SK-N-SH (cell line): ENCODE data around the gene NBEA. TPM values are rescaled to one million over a fixed set of nuclear protein-coding genes. Genes with fewer than 3 reads are reported as not detected.

ENCODE experiments used
- CTCF ChIA-PET: fragments of 300-600, 350-600 bp; formaldehyde crosslinking; extraction: SDS; loops from one replicate; lab custom pipeline; 2021; lab: Yijun Ruan, JAX
- POLR2A ChIA-PET: fragments of 350-600 bp; sonication (Branson Sonifier 250); formaldehyde crosslinking; extraction: SDS; loops from one replicate; lab custom pipeline; 2020; ENCODE audit warnings: antibody characterized with exemption, inconsistent platforms; lab: Yijun Ruan, JAX
- DNase-seq: peaks from one replicate; pipeline ENCODE4 v3.0.0; 2012
- H2AFZ ChIP-seq: fragments of 200-600 bp; sonication (generic); 2 replicates; pipeline ENCODE4 v1.8.1; 2016; ENCODE audit warnings: antibody characterized with exemption, mild to moderate bottlenecking, low read depth
- H3F3A ChIP-seq: fragments of 200-600 bp; sonication (generic); replicated peaks from 2 replicates; pipeline ENCODE3; 2016; ENCODE audit warnings: antibody characterized with exemption, mild to moderate bottlenecking; ENCODE audit not compliant: insufficient read depth
- H3K27ac ChIP-seq, 2 experiments: fragments of 200-500 bp in 1 of 2; fragments of 200-600 bp in 1 of 2; sonication (Bioruptor generic) in 1 of 2; sonication (generic), shearing (Covaris generic) in 1 of 2; 2 replicates each; pipeline versions ENCODE4 v1.5.1 to v1.6.1; 2014 to 2016; ENCODE audit warnings: low read depth in 2 of 2, inconsistent platforms in 1 of 2, low read length in 1 of 2, mild to moderate bottlenecking in 1 of 2, mixed read lengths in 1 of 2
- H3K27me3 ChIP-seq: fragments of 200-600 bp; sonication (generic), shearing (Covaris generic); 2 replicates; pipeline ENCODE4 v1.6.1; 2016; ENCODE audit warnings: mixed run types; ENCODE audit not compliant: insufficient read depth
- H3K36me3 ChIP-seq, 2 experiments: fragments of 200-500 bp in 1 of 2; fragments of 200-600 bp in 1 of 2; sonication (Bioruptor generic) in 1 of 2; sonication (generic) in 1 of 2; replicated peaks in 1 of 2; 2 replicates each; pipeline versions ENCODE3 to v1.5.1; 2014 to 2016; ENCODE audit warnings: low read length in 1 of 2, mild to moderate bottlenecking in 1 of 2; ENCODE audit not compliant: insufficient read depth in 2 of 2, control insufficient read depth in 1 of 2
- H3K4me1 ChIP-seq, 2 experiments: fragments of 200-500 bp in 1 of 2; fragments of 200-600 bp in 1 of 2; sonication (Bioruptor generic) in 1 of 2; sonication (generic), shearing (Covaris generic) in 1 of 2; 2 replicates each; pipeline versions ENCODE4 v1.5.1 to v1.6.1; 2014 to 2016; ENCODE audit warnings: low read depth in 1 of 2, low read length in 1 of 2, mixed run types in 1 of 2; ENCODE audit not compliant: insufficient read depth in 2 of 2, control insufficient read depth in 1 of 2
- H3K4me2 ChIP-seq: fragments of 200-600 bp; sonication (generic), shearing (Covaris generic); 2 replicates; pipeline ENCODE4 v1.6.1; 2017; ENCODE audit warnings: mixed run types
- H3K4me3 ChIP-seq, 2 experiments: fragments of 200-500 bp in 1 of 2; fragments of 200-600 bp in 1 of 2; sonication (Bioruptor generic) in 1 of 2; sonication (generic), shearing (Covaris generic) in 1 of 2; 2 replicates each; pipeline versions ENCODE4 v1.5.1 to v1.8.1; 2014 to 2016; ENCODE audit warnings: low read depth in 2 of 2, inconsistent platforms in 1 of 2, low read length in 1 of 2, mild to moderate bottlenecking in 1 of 2, mixed read lengths in 1 of 2, moderate library complexity in 1 of 2
- H3K79me2 ChIP-seq: fragments of 200-600 bp; sonication (generic); 2 replicates; pipeline ENCODE4 v1.8.1; 2017; ENCODE audit warnings: mild to moderate bottlenecking; ENCODE audit not compliant: insufficient read depth
- H3K9ac ChIP-seq: fragments of 200-600 bp; sonication (generic); 2 replicates; pipeline ENCODE4 v1.6.1; 2017; ENCODE audit warnings: mixed run types
- H3K9me2 ChIP-seq: fragments of 200-600 bp; sonication (generic); 2 replicates; pipeline ENCODE4 v1.6.1; 2017; ENCODE audit warnings: mixed run types
- H3K9me3 ChIP-seq: fragments of 200-600 bp; sonication (generic); 2 replicates; pipeline ENCODE4 v1.6.1; 2017; ENCODE audit warnings: mixed run types, mild to moderate bottlenecking, moderate library complexity
- H4K20me1 ChIP-seq: fragments of 200-600 bp; sonication (generic); 2 replicates; pipeline ENCODE4 v1.6.1; 2017; ENCODE audit warnings: mild to moderate bottlenecking, mixed run types; ENCODE audit not compliant: insufficient read depth
- CTCF ChIP-seq: fragments of 200-600 bp; sonication (generic); IDR thresholded peaks from 2 replicates; pipeline ENCODE4 v1.6.1; 2017; ENCODE audit warnings: antibody characterized with exemption, mild to moderate bottlenecking, moderate library complexity
- EP300 ChIP-seq, 2 experiments: IDR thresholded peaks; 2 replicates each; pipeline versions ENCODE4 v1.4.0 to v1.6.1; 2012; ENCODE audit warnings: borderline replicate concordance in 1 of 2, low read depth in 1 of 2, low read length in 1 of 2
- FOSL2 ChIP-seq: IDR thresholded peaks from 2 replicates; pipeline ENCODE4 v1.4.0; 2012; ENCODE audit warnings: low read depth, mild to moderate bottlenecking, moderate library complexity, borderline replicate concordance
- FOXM1 ChIP-seq: IDR thresholded peaks from 2 replicates; pipeline ENCODE4 v1.4.0; 2012; ENCODE audit warnings: low read depth, mild to moderate bottlenecking
- GABPA ChIP-seq: IDR thresholded peaks from 2 replicates; pipeline ENCODE4 v1.4.0; 2012; ENCODE audit warnings: low read depth, mild to moderate bottlenecking
- NFIC ChIP-seq: IDR thresholded peaks from 2 replicates; pipeline ENCODE4 v1.4.0; 2012; ENCODE audit warnings: borderline replicate concordance
- NRF1 ChIP-seq: IDR thresholded peaks from 2 replicates; pipeline ENCODE4 v1.6.1; 2012; ENCODE audit warnings: low read depth, mild to moderate bottlenecking, low read length
- RFX5 ChIP-seq: IDR thresholded peaks from 2 replicates; pipeline ENCODE4 v1.6.1; 2012; ENCODE audit warnings: mild to moderate bottlenecking, improper control_type of control experiment, low read length
- SIN3A ChIP-seq: IDR thresholded peaks from 2 replicates; pipeline ENCODE4 v1.6.1; 2012; ENCODE audit warnings: low read depth, mild to moderate bottlenecking, low read length, moderate library complexity, borderline replicate concordance
- SMC3 ChIP-seq: IDR thresholded peaks from 2 replicates; pipeline ENCODE4 v1.6.1; 2012; ENCODE audit warnings: low read depth, low read length, improper control_type of control experiment
- TAF1 ChIP-seq: IDR thresholded peaks from 2 replicates; pipeline ENCODE4 v1.6.1; 2012; ENCODE audit warnings: low read depth, mild to moderate bottlenecking, low read length, moderate library complexity, borderline replicate concordance
- TCF12 ChIP-seq: IDR thresholded peaks from 2 replicates; pipeline ENCODE4 v1.4.0; 2012
- WGBS: methylation state at CpG from one replicate; pipeline ENCODE4 v1.1.6; 2017; ENCODE audit warnings: low lambda C conversion rate; 5-methylcytosine and 5-hydroxymethylcytosine counted together
- polyA plus RNA-seq, 3 experiments: library from polyadenylated mRNA; depleted of rRNA; stranded (reverse); fragments of >200 nt; gene quantifications; 2 replicates each; pipeline ENCODE4 v1.2.3, GENCODE V29; 2012
- TF ChIP-seq, protein P1 (sequence below): IDR thresholded peaks from 2 replicates; pipeline ENCODE4 v1.4.0; 2012; ENCODE audit warnings: low read depth, borderline replicate concordance

Gene NBEA
- polyA plus RNA-seq, 1 of the 3 experiments (the other 2 are of a cell fraction): 12.3 TPM

DNA sequence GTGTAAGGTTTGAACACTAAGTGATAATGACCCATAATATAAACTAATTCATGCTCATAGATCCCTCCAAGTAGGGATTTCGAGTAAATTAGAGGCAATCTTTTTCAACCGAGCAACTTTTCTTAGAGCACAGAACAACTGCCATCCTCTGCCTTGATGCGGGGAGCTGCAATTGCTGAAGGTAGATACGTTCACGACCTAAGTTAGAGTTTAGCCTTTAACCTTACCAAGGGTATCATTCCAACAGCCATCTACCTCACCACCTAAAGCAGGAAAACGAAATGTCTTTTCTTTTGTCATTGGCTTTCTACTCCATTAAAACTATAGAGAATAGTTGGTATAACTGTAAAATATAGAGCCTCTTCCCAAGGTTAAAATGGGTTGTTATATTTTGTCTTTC lies 42.2 kb upstream of the NBEA start:
- H3K4me3 ChIP-seq: no peak overlapping the region
- no peak overlapping the region for H2AFZ ChIP-seq
- H3K4me1 ChIP-seq: no peaks in the 10 kb centered on the region; a peak in 1 of 4 replicates
- H3K4me2 ChIP-seq: no peak overlapping the region
- TF ChIP-seq FOXM1 (no peak), SIN3A (no peak), FOSL2 (no peak), GABPA (no peak), NFIC (no peak), TCF12 (no peak)
- TF ChIP-seq, protein P1, sequence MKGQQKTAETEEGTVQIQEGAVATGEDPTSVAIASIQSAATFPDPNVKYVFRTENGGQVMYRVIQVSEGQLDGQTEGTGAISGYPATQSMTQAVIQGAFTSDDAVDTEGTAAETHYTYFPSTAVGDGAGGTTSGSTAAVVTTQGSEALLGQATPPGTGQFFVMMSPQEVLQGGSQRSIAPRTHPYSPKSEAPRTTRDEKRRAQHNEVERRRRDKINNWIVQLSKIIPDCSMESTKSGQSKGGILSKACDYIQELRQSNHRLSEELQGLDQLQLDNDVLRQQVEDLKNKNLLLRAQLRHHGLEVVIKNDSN: no peak
- POLR2A ChIA-PET: no interaction called here
- H3F3A ChIP-seq: no peaks in the 10 kb centered on the region
- H3K27me3 ChIP-seq: no peaks in the 10 kb centered on the region
- no peak overlapping the region for H3K9ac ChIP-seq
- H3K9me3 ChIP-seq: no peaks in the 10 kb centered on the region
- CTCF ChIA-PET: no interaction called here
- H3K9me2 ChIP-seq: no peaks in the 10 kb centered on the region
- no peaks in the 10 kb centered on the region for H4K20me1 ChIP-seq
- H3K79me2 ChIP-seq: no peaks in the 10 kb centered on the region
- H3K36me3 ChIP-seq: no peaks in the 10 kb centered on the region
- 64% methylated on average over 6 of the region's 6 CpGs for WGBS
- H3K27ac ChIP-seq: no peak overlapping the region
- no peak for DNase-seq

DNA sequence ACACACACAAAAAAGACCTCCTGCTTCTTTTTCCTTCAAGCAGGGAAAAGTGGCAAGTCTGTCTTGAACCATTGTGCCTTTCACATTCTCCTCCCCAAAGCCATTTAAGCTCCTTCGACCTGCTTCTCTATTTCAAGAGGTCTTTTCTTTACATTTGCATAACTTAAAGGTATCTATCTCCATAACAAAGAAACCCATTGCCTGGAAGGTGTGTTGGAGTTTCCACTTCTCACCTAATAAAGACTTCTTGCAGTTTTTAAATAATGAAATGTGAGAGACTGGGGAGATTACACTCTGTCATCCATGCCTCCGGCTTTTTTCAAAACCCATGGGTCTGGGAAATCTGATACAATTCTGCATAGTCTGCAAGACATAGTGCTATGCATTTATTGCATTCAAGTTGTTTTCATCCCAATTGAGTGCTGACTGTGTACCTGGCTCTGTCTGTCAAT lies 41.8 kb upstream of the NBEA start:
- Histone ChIP-seq H3K4me2 (no peak overlapping the region), H3K27ac (no peak overlapping the region), H3K79me2 (no peaks in the 10 kb centered on the region), H3K9me3 (no peaks in the 10 kb centered on the region), H3F3A (no peaks in the 10 kb centered on the region), H4K20me1 (no peaks in the 10 kb centered on the region), H3K4me1 (no peaks in the 10 kb centered on the region; a peak in 1 of 4 replicates), H3K36me3 (no peaks in the 10 kb centered on the region), H3K9ac (no peak overlapping the region), H2AFZ (no peak overlapping the region), H3K4me3 (no peak overlapping the region), H3K9me2 (no peaks in the 10 kb centered on the region), H3K27me3 (no peaks in the 10 kb centered on the region)
- ChIA-PET CTCF (no interaction called here), POLR2A (no interaction called here)
- 60% methylated on average over 2 of the region's 2 CpGs for WGBS
- no peak for TF ChIP-seq SMC3
- no peak for TF ChIP-seq TCF12
- DNase-seq: no peak

- Histone ChIP-seq H3K4me1 (no peaks in the 10 kb centered on the region; a peak in 1 of 4 replicates), H3F3A (no peaks in the 10 kb centered on the region), H3K4me2 (no peak overlapping the region), H3K4me3 (no peak overlapping the region), H3K9ac (no peak overlapping the region), H2AFZ (no peak overlapping the region), H3K79me2 (no peaks in the 10 kb centered on the region), H3K27me3 (no peaks in the 10 kb centered on the region), H3K9me2 (no peaks in the 10 kb centered on the region), H3K27ac (no peak overlapping the region), H4K20me1 (no peaks in the 10 kb centered on the region), H3K9me3 (no peaks in the 10 kb centered on the region), H3K36me3 (no peaks in the 10 kb centered on the region)
- POLR2A ChIA-PET: no interaction called here
- CTCF ChIA-PET: interaction anchor here (1.3 kb wide), 1 partner anchor 38 kb away, joined by 3 read pairs; no protein-coding TSS in a partner anchor
- TF ChIP-seq NRF1 (no peak), EP300 (IDR thresholded peaks at IDR 0.05; ENCODE audit: borderline replicate concordance in 1 of 2, low read depth in 1 of 2, low read length in 1 of 2) (no peak), TAF1 (no peak), RFX5 (no peak), CTCF (no peak), SIN3A (no peak)
- no peak for DNase-seq
- 55% methylated on average over 5 of the region's 5 CpGs for WGBS
These were observed 40.5 kb upstream of the NBEA start for GRCh38 chr13:34901572-34901971.
